H1 (cell line): ENCODE measurements around the gene GGT6. TPM values are rescaled to one million over a fixed set of nuclear protein-coding genes. Genes with fewer than 3 reads are reported as not detected.
A peak's percentile ranks its signal among the peaks of the same experiment; 100 is the strongest.

Source experiments
- CTCF ChIA-PET: fragments of 300-600 bp; sonication (Branson Sonifier 250); formaldehyde crosslinking; loops from one replicate; lab custom pipeline; 2021; ENCODE audit not compliant: partially characterized antibody; lab: Charles Lee
- POLR2A ChIA-PET: fragments of 300-600 bp; sonication (Branson Sonifier 250); formaldehyde crosslinking; loops from one replicate; lab custom pipeline; 2021; ENCODE audit warnings: inconsistent platforms; ENCODE audit not compliant: partially characterized antibody; lab: Charles Lee
- DNase-seq, 2 experiments: peaks; one replicate each; pipeline versions ENCODE4 v3.0.0 to v3.0.0-alpha.2; 2010 to 2022; ENCODE audit warnings: low spot score in 2 of 2, low read depth in 1 of 2, mixed read lengths in 1 of 2
- FAIRE-seq: peaks from 2 replicates; lab custom pipeline; 2011; peaks lifted over from hg19 to GRCh38; lab: Jason Lieb, UNC
- H2AFZ ChIP-seq: 2 replicates; pipeline ENCODE4 v1.8.1; 2012; ENCODE audit warnings: low read length, inconsistent platforms
- H2AK5ac ChIP-seq: 2 replicates; pipeline ENCODE4 v1.6.1; 2013; ENCODE audit warnings: low read depth, low read length
- H2BK120ac ChIP-seq: replicated peaks from 2 replicates; pipeline ENCODE3; 2013; ENCODE audit warnings: low read depth, low read length, inconsistent platforms
- H2BK12ac ChIP-seq: 2 replicates; pipeline ENCODE4 v1.6.1; 2013; ENCODE audit warnings: low read depth, low read length
- H2BK15ac ChIP-seq: 2 replicates; pipeline ENCODE4 v1.6.1; 2013; ENCODE audit warnings: low read length
- H2BK20ac ChIP-seq: 2 replicates; pipeline ENCODE4 v1.6.1; 2013; ENCODE audit warnings: low read length
- H2BK5ac ChIP-seq: 2 replicates; pipeline ENCODE4 v1.6.1; 2013; ENCODE audit warnings: low read depth, low read length
- H3K14ac ChIP-seq: 2 replicates; pipeline ENCODE4 v1.6.1; 2013; ENCODE audit warnings: inconsistent platforms; ENCODE audit not compliant: insufficient read length
- H3K18ac ChIP-seq: 2 replicates; pipeline ENCODE4 v1.6.1; 2013; ENCODE audit warnings: low read length; ENCODE audit errors: extremely low read depth
- H3K23ac ChIP-seq: 2 replicates; pipeline ENCODE4 v1.6.1; 2013; ENCODE audit warnings: inconsistent platforms; ENCODE audit not compliant: insufficient read length
- H3K23me2 ChIP-seq: 2 replicates; pipeline ENCODE4 v1.6.1; 2013; ENCODE audit warnings: low read depth, low read length
- H3K27ac ChIP-seq: 2 replicates; pipeline ENCODE4 v1.6.1; 2011; ENCODE audit warnings: low read depth, low read length, inconsistent platforms
- H3K27me3 ChIP-seq, 4 experiments: replicated peaks in 1 of 4; 1 replicate in 1 of 4; 2 replicates in 3 of 4; pipeline versions ENCODE4 v1.6.1 to v1.8.1; 2011 to 2013; ENCODE audit warnings: low read length in 3 of 4, mild to moderate bottlenecking in 3 of 4, inconsistent platforms in 2 of 4, mixed read lengths in 2 of 4, moderate library complexity in 1 of 4; ENCODE audit not compliant: control insufficient read depth in 3 of 4, insufficient read depth in 3 of 4; ENCODE audit errors: extremely low read depth in 1 of 4
- H3K36me3 ChIP-seq, 4 experiments: 2 replicates each; pipeline versions ENCODE4 v1.6.1 to v1.8.1; 2011 to 2013; ENCODE audit warnings: mild to moderate bottlenecking in 4 of 4, low read length in 3 of 4, moderate library complexity in 2 of 4, control low read depth in 1 of 4, inconsistent platforms in 1 of 4; ENCODE audit not compliant: insufficient read depth in 4 of 4, control insufficient read depth in 2 of 4
- H3K4ac ChIP-seq: replicated peaks from 2 replicates; pipeline ENCODE3; 2013; ENCODE audit warnings: low read length, low read depth, mixed read lengths, inconsistent platforms; ENCODE audit not compliant: insufficient read length
- H3K4me1 ChIP-seq, 4 experiments: replicated peaks in 1 of 4; 1 replicate in 1 of 4; 2 replicates in 3 of 4; pipeline versions ENCODE4 v1.6.1 to v1.8.1; 2011 to 2013; ENCODE audit warnings: low read length in 3 of 4, inconsistent platforms in 2 of 4, mixed read lengths in 1 of 4; ENCODE audit not compliant: insufficient read depth in 4 of 4, control insufficient read depth in 3 of 4
- H3K4me2 ChIP-seq, 2 experiments: 2 replicates each; pipeline versions ENCODE4 v1.6.1 to v1.8.1; 2011 to 2013; ENCODE audit warnings: low read depth in 2 of 2, low read length in 2 of 2, control low read depth in 1 of 2, inconsistent platforms in 1 of 2, mild to moderate bottlenecking in 1 of 2; ENCODE audit not compliant: insufficient read depth in 1 of 2
- H3K4me3 ChIP-seq, 4 experiments: fragments of 200-600, 300-600 bp in 1 of 4; sonication (generic), shearing (Covaris generic), sonication (Bioruptor Twin) in 1 of 4; 2 replicates each; pipeline versions ENCODE4 v1.5.1 to v1.8.1; 2011 to 2016; ENCODE audit warnings: low read length in 4 of 4, low read depth in 3 of 4, control low read depth in 2 of 4, inconsistent platforms in 2 of 4, mild to moderate bottlenecking in 2 of 4, mixed read lengths in 1 of 4, moderate library complexity in 1 of 4; ENCODE audit not compliant: insufficient read depth in 2 of 4; ENCODE audit errors: extremely low read depth in 1 of 4
- H3K56ac ChIP-seq: replicated peaks from 2 replicates; pipeline ENCODE3; 2013; ENCODE audit warnings: low read depth, mild to moderate bottlenecking, mixed read lengths, low read length, inconsistent platforms; ENCODE audit not compliant: insufficient read length
- H3K79me1 ChIP-seq: 2 replicates; pipeline ENCODE4 v1.6.1; 2013; ENCODE audit warnings: low read depth, low read length, control low read depth
- H3K79me2 ChIP-seq, 2 experiments: 2 replicates each; pipeline versions ENCODE4 v1.6.1 to v1.8.1; 2012 to 2013; ENCODE audit warnings: low read length in 2 of 2, mild to moderate bottlenecking in 2 of 2, inconsistent platforms in 1 of 2; ENCODE audit not compliant: insufficient read depth in 2 of 2, control insufficient read depth in 1 of 2
- H3K9ac ChIP-seq, 4 experiments: replicated peaks in 1 of 4; 1 replicate in 1 of 4; 2 replicates in 3 of 4; pipeline versions ENCODE4 v1.6.1 to v1.8.1; 2011 to 2013; ENCODE audit warnings: low read depth in 3 of 4, low read length in 3 of 4, control low read depth in 2 of 4, mild to moderate bottlenecking in 2 of 4, moderate library complexity in 2 of 4, inconsistent platforms in 1 of 4; ENCODE audit errors: extremely low read depth in 1 of 4
- H3K9me3 ChIP-seq, 2 experiments: 2 replicates each; pipeline versions ENCODE4 v1.6.1 to v1.8.1; 2012 to 2013; ENCODE audit warnings: mild to moderate bottlenecking in 2 of 2, moderate library complexity in 2 of 2, control low read depth in 1 of 2, inconsistent platforms in 1 of 2, low read depth in 1 of 2, low read length in 1 of 2, mixed read lengths in 1 of 2; ENCODE audit not compliant: insufficient read depth in 2 of 2
- H4K20me1 ChIP-seq, 2 experiments: replicated peaks in 1 of 2; 2 replicates each; pipeline versions ENCODE3 to v1.8.1; 2011 to 2013; ENCODE audit warnings: inconsistent platforms in 2 of 2, low read length in 2 of 2, mild to moderate bottlenecking in 1 of 2; ENCODE audit not compliant: insufficient read depth in 2 of 2, control insufficient read depth in 1 of 2
- H4K5ac ChIP-seq: 2 replicates; pipeline ENCODE4 v1.6.1; 2013; ENCODE audit warnings: low read length, low read depth, mixed read lengths, inconsistent platforms; ENCODE audit not compliant: insufficient read length
- H4K8ac ChIP-seq: 2 replicates; pipeline ENCODE4 v1.8.0; 2013; ENCODE audit warnings: mild to moderate bottlenecking, moderate library complexity, low read length, inconsistent platforms; ENCODE audit not compliant: insufficient read depth; ENCODE audit errors: extremely low read depth
- H4K91ac ChIP-seq: replicated peaks from 2 replicates; pipeline ENCODE3; 2013; ENCODE audit warnings: low read length, mixed read lengths, inconsistent platforms; ENCODE audit not compliant: insufficient read length
- ASH2L ChIP-seq: fragments of 200-600, 300-600 bp; sonication (generic); IDR thresholded peaks from one replicate; pipeline ENCODE4 v1.7.1; 2017; ENCODE audit warnings: low read length
- CREB1 ChIP-seq: IDR thresholded peaks from 2 replicates; pipeline ENCODE4 v1.6.1; 2012; ENCODE audit warnings: inconsistent platforms
- GTF2F1 ChIP-seq: IDR thresholded peaks from 2 replicates; pipeline ENCODE4 v1.6.1; 2012; ENCODE audit warnings: low read depth, low read length, improper control_type of control experiment, borderline replicate concordance
- JUN ChIP-seq: IDR thresholded peaks from 2 replicates; pipeline ENCODE4 v1.6.1; 2011; ENCODE audit warnings: low read depth, mild to moderate bottlenecking, improper control_type of control experiment, low read length
- NANOG ChIP-seq: IDR thresholded peaks from 2 replicates; pipeline ENCODE4 v1.6.1; 2011; ENCODE audit warnings: low read length, low read depth, mild to moderate bottlenecking, inconsistent platforms; ENCODE audit not compliant: insufficient read depth, poor library complexity, severe bottlenecking
- SAP30 ChIP-seq: fragments of 300-600 bp; sonication (generic); IDR thresholded peaks from 2 replicates; pipeline ENCODE4 v1.7.1; 2012; ENCODE audit warnings: low read length, moderate library complexity, mild to moderate bottlenecking, inconsistent platforms; ENCODE audit not compliant: insufficient read depth, insufficient replicate concordance
- SIRT6 ChIP-seq: IDR thresholded peaks from one replicate; pipeline ENCODE4 v1.7.1; 2012; ENCODE audit warnings: low read length, inconsistent platforms
- SIX5 ChIP-seq: IDR thresholded peaks from 2 replicates; pipeline ENCODE4 v1.6.1; 2011; ENCODE audit warnings: mild to moderate bottlenecking, low read depth, low read length
- SP2 ChIP-seq: IDR thresholded peaks from 2 replicates; pipeline ENCODE4 v1.6.1; 2012; ENCODE audit warnings: mild to moderate bottlenecking, low read length, inconsistent platforms
- YY1 ChIP-seq: IDR thresholded peaks from 2 replicates; pipeline ENCODE4 v1.6.1; 2011; ENCODE audit warnings: low read depth, mild to moderate bottlenecking, low read length
- WGBS, 2 experiments: shearing (Covaris generic) in 1 of 2; methylation state at CpG; one replicate each; pipeline versions ENCODE4 v1.1.6 to v1.1.7; 2013 to 2015; ENCODE audit warnings: low lambda C conversion rate in 2 of 2, mixed read lengths in 2 of 2, inconsistent platforms in 1 of 2, low coverage in 1 of 2, missing lambda C conversion rate in 1 of 2; ENCODE audit not compliant: insufficient replicate concordance in 2 of 2, insufficient coverage in 1 of 2, insufficient read length in 1 of 2; ENCODE audit errors: extremely low coverage in 1 of 2, missing lambda C conversion rate in 1 of 2; 5-methylcytosine and 5-hydroxymethylcytosine counted together
- polyA plus RNA-seq, 7 experiments: library from polyadenylated mRNA; depleted of rRNA in 3 of 7; stranded (reverse) in 5 of 7; unstranded in 2 of 7; fragments of >200 nt in 5 of 7; fragments of 200-250 nt in 2 of 7; gene quantifications; 1 replicate in 5 of 7; 2 replicates in 1 of 7; 4 replicates in 1 of 7; pipeline versions ENCODE4 v1.2.1 to v1.2.3, GENCODE V29; 2011 to 2013; ENCODE audit warnings: missing spikeins in 2 of 7, mixed read lengths in 2 of 7
- total RNA-seq: library from RNA; stranded (reverse); fragmentation: NEBNext Ultra II Directional; extraction: Animal tissue kit (Norgen Biotek cat#: 25700); gene quantifications from 2 replicates; pipeline ENCODE4 v1.2.1, GENCODE V29; 2021
- TF ChIP-seq, protein P1 (sequence below), 3 experiments: IDR thresholded peaks; 1 replicate in 2 of 3; 2 replicates in 1 of 3; pipeline versions ENCODE4 v1.5.1 to v1.6.1; 2011; ENCODE audit warnings: low read length in 3 of 3, mild to moderate bottlenecking in 3 of 3, inconsistent platforms in 2 of 3, low read depth in 1 of 3, moderate library complexity in 1 of 3; ENCODE audit not compliant: insufficient read depth in 1 of 3; ENCODE audit errors: control extremely low read depth in 1 of 3

GGT6 gene
- total and polyA plus RNA-seq, 2 of the 8 experiments (the other 6 are each of a cell fraction or from before 2014, with no cell fraction given) = 0.18 TPM; not detected in 1

DNA sequence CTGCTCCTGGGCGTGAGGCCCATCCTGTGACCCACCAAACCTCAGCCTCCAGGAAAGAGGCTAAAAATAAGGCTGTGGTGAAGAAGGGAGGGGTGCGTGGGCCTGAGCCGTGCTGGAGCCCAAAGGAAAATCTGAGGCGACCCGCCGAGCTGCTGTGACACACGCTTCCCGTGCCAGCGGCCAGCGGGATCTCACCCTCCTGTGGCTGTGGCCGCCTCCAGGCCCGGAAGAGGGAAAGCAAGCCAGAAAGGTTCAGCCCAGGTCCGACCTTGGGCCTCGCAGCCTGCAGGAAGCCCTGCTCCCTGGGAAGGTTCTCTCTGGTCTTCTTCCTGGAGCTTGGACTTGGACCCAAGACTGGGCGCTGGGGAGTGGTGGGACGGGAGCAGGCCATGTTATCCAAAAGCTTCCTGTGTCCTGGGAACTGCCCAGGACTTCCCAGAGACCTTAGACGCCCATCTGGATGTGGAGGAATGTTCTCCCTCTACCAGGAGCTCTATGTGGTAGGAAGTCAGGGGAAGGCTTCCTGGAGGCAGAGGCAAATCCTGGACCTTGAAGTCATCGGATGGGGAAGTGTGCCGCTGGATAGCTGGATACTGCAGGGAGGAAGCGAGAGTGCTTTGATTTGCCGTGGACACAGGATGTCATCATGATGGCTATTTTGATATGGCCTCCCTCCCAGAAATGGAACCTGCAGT, 50.3 kb downstream of the GGT6 start:
- H3K4me2 ChIP-seq = no peak overlapping the region
- no peak overlapping the region for H3K4ac ChIP-seq
- no peak overlapping the region for H3K27ac ChIP-seq
- no peaks in the 10 kb centered on the region for H3K9me3 ChIP-seq
- ChIA-PET POLR2A (interaction anchor here (1.4 kb wide), 1 partner anchor 10 kb away, joined by 3 read pairs; no protein-coding TSS in a partner anchor), CTCF (interaction anchor here (0.7 to 2.7 kb wide), 6 partner anchors 9 to 90 kb away, joined by 3 to 14 read pairs (median 3); no protein-coding TSS in a partner anchor)
- FAIRE-seq (no peak), DNase-seq (no peak)
- no peak overlapping the region for H3K56ac ChIP-seq
- H4K91ac ChIP-seq = no peak overlapping the region
- H2AFZ ChIP-seq = no peak overlapping the region
- H2BK5ac ChIP-seq = no peak overlapping the region
- H3K27me3 ChIP-seq = no peaks in the 10 kb centered on the region; a peak in 1 of 7 replicates
- H2AK5ac ChIP-seq = no peak overlapping the region
- no peaks in the 10 kb centered on the region for H4K20me1 ChIP-seq
- H3K79me2 ChIP-seq = no peaks in the 10 kb centered on the region
- no peak overlapping the region for H2BK12ac ChIP-seq
- H3K23me2 ChIP-seq = no peaks in the 10 kb centered on the region
- no peaks in the 10 kb centered on the region for H3K36me3 ChIP-seq
- H3K14ac ChIP-seq = no peak overlapping the region
- no peak overlapping the region for H3K18ac ChIP-seq
- peaks cover 0 to 13% (median 8%) of the 10 kb centered on the region in 4 experiments; a peak in 5 of 7 replicates for H3K4me1 ChIP-seq
- 94% methylated on average over 17 of the region's 21 CpGs; no CpG with 5 or more reads in 1 of the 2 experiments for WGBS, 2 experiments
- H3K79me1 ChIP-seq = no peaks in the 10 kb centered on the region; the same call in 1 of the 2 replicates
- H2BK20ac ChIP-seq = no peak overlapping the region
- H4K8ac ChIP-seq = peak overlapping the region; percentile 12; the same call in 1 of the 2 replicates
- no peak overlapping the region for H4K5ac ChIP-seq
- H3K23ac ChIP-seq = no peak overlapping the region
- no peak overlapping the region for H3K4me3 ChIP-seq
- no peak overlapping the region for H2BK15ac ChIP-seq
- H2BK120ac ChIP-seq = no peak overlapping the region
- no peak overlapping the region for H3K9ac ChIP-seq
- TF ChIP-seq SIX5 (no peak), JUN (no peak), YY1 (no peak), ASH2L (no peak), SP2 (no peak), SAP30 (no peak), GTF2F1 (no peak), NANOG (no peak), SIRT6 (no peak), CREB1 (no peak)
- TF ChIP-seq, protein P1, sequence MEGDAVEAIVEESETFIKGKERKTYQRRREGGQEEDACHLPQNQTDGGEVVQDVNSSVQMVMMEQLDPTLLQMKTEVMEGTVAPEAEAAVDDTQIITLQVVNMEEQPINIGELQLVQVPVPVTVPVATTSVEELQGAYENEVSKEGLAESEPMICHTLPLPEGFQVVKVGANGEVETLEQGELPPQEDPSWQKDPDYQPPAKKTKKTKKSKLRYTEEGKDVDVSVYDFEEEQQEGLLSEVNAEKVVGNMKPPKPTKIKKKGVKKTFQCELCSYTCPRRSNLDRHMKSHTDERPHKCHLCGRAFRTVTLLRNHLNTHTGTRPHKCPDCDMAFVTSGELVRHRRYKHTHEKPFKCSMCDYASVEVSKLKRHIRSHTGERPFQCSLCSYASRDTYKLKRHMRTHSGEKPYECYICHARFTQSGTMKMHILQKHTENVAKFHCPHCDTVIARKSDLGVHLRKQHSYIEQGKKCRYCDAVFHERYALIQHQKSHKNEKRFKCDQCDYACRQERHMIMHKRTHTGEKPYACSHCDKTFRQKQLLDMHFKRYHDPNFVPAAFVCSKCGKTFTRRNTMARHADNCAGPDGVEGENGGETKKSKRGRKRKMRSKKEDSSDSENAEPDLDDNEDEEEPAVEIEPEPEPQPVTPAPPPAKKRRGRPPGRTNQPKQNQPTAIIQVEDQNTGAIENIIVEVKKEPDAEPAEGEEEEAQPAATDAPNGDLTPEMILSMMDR (IDR thresholded peaks at IDR 0.05; ENCODE audit: control extremely low read depth in 1 of 3, insufficient read depth in 1 of 3, low read depth in 1 of 3, low read length in 3 of 3) = no peak
